ENCODE measurements around the gene TMEM121.

- TF ChIP-seq CTCF (IDR thresholded peaks at IDR 0.05 in 2 of 3, conservative IDR thresholded peaks at IDR 0.05 in 1 of 3; ENCODE audit: control insufficient read depth in 2 of 3, extremely low read depth in 1 of 3, insufficient read depth in 1 of 3, low read depth in 3 of 3, low read length in 3 of 3) = no peak
- TF ChIP-seq TCF12 (IDR thresholded peaks at IDR 0.05; ENCODE audit: low read depth, low read length) = no peak
- TF ChIP-seq HCFC1 (IDR thresholded peaks at IDR 0.05; ENCODE audit: low read length) = no peak
- no peak for TF ChIP-seq TCF3 (IDR thresholded peaks at IDR 0.05; ENCODE audit: borderline replicate concordance, insufficient read depth, low read depth, low read length)
- TF ChIP-seq JUNB (IDR thresholded peaks at IDR 0.05) = no peak
- TF ChIP-seq POLR2A (IDR thresholded peaks at IDR 0.05; ENCODE audit: low read depth, low read length) = no peak
- no peak for TF ChIP-seq FOXM1 (IDR thresholded peaks at IDR 0.05; ENCODE audit: low read depth, low read length)
- no peak for TF ChIP-seq E4F1 (IDR thresholded peaks at IDR 0.05; ENCODE audit: borderline replicate concordance, partially characterized antibody)
- no peak for TF ChIP-seq PAX8 (IDR thresholded peaks at IDR 0.05)
- no peak for TF ChIP-seq RAD21 (IDR thresholded peaks at IDR 0.05; ENCODE audit: insufficient read depth, low read depth, low read length)
- no peak for TF ChIP-seq GABPA (IDR thresholded peaks at IDR 0.05; ENCODE audit: low read depth)
- TF ChIP-seq ZNF274 (IDR thresholded peaks at IDR 0.05; ENCODE audit: insufficient read depth, insufficient read length) = no peak
Measured at GRCh38 chr14:105529569-105530284, 3.3 kb downstream of the TMEM121 start.

Data from GM12878 (cell line).